Measurements from ENCODE around the gene PTPRG.

The PTPRG gene

GRCh38 chr3:61940236-61940635 is 378.9 kb downstream of the PTPRG start:
- in situ Hi-C loops (cut with HindIII; ENCODE audit: low pct_unique_long_range_greater_than_20kb, low sequenced_read_pairs), result no loop called here
- TF ChIP-seq JUND (IDR thresholded peaks at IDR 0.05; ENCODE audit: low read depth), result no peak
- no peak for DNase-seq (ENCODE audit: low read depth in 1 of 2, low spot score in 1 of 2)

GRCh38 chr3:61943975-61944374 is 382.6 kb downstream of the PTPRG start:
- no peak for DNase-seq (ENCODE audit: low read depth in 1 of 2, low spot score in 1 of 2)
- no peak for TF ChIP-seq JUND (IDR thresholded peaks at IDR 0.05; ENCODE audit: low read depth)
- in situ Hi-C loops (cut with HindIII; ENCODE audit: low pct_unique_long_range_greater_than_20kb, low sequenced_read_pairs), result no loop called here

DNA sequence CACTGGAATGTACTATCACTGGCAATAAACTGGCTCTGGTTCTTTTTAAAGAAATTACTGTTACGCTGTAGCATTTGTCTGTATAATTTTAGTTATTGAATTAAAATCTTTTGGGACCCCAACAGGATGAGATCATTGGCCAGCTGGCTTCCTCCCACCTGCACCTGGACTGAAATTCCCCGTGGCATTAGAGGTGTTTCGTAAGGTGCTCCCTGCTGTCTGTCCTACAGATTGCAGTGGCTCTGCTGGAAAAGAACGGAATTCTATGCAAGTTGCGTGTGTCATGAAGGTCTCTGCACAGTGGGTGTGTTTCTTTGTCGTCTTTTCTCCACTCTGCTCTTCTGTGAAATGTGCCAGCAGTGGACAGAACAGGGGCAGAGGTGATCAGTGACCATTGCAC is 383.4 kb downstream of the PTPRG start:
- DNase-seq (ENCODE audit: low read depth in 1 of 2, low spot score in 1 of 2), result no peak
- no peak for TF ChIP-seq JUND (IDR thresholded peaks at IDR 0.05; ENCODE audit: low read depth)
- in situ Hi-C loops (cut with HindIII; ENCODE audit: low pct_unique_long_range_greater_than_20kb, low sequenced_read_pairs), result no loop called here

DNA sequence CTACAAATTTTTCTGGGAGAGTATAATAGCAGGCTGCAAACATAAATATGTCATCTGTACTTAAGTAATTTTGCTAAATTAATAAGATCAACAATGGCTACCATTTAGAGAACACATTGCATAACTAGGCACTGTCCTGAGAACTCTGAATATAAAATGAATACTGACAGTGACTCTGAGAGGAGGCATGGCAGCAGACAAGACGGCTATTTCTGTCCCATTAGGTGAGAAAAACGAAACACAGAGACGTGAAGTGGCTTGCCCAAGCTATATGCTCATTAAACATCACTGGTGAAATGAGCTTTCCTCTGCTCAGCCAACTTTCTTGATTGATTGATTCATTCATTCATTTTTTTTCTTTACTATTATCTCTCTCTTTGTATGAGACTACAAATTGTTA is 384.3 kb downstream of the PTPRG start:
- in situ Hi-C loops (cut with HindIII; ENCODE audit: low pct_unique_long_range_greater_than_20kb, low sequenced_read_pairs), result no loop called here
- TF ChIP-seq JUND (IDR thresholded peaks at IDR 0.05; ENCODE audit: low read depth), result no peak

DNA sequence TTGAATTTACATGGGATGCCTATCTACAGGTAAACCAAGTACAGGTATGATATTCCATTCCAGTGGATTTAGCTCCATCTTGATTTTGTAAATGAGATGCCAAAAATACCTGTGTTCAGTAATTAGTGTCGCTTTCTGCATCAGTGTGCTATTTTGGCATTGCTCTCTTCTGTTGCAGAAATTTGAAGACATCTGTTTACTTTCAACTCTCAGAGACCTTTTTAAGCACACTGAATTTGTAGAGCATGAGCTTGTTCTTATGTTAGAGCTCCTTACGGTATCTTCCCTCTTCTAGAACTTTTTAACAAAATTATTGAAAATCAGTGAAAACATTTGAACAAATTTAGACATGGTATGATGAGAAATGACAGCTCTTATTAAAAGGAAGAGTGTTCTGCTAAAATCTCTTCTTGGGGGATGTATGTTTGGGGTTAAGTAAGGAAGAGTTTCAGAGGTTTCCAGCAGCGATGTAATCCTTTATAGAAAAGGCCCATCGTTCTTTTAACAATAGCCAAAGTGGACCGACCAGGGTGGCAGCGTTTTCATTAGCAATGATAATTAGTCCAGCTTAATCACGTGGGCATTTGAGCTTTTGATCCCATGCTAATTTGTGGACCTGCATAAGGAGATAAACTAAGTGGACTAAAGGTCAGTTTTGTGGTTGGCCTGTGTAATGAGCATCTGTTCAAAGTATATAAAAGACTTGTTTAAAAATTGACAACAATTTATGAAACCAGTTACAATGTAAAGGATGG is 385.4 kb downstream of the PTPRG start:
- no peak for DNase-seq (ENCODE audit: low read depth in 1 of 2, low spot score in 1 of 2)
- no peak for TF ChIP-seq JUND (IDR thresholded peaks at IDR 0.05; ENCODE audit: low read depth)
- in situ Hi-C loops (cut with HindIII; ENCODE audit: low pct_unique_long_range_greater_than_20kb, low sequenced_read_pairs), result no loop called here

More for the DNA sequence above, 384.3 kb downstream of the PTPRG start:
- no peak for DNase-seq (ENCODE audit: low read depth in 1 of 2, low spot score in 1 of 2)

- in situ Hi-C loops (cut with HindIII; ENCODE audit: low pct_unique_long_range_greater_than_20kb, low sequenced_read_pairs), result no loop called here
- DNase-seq (ENCODE audit: low read depth in 1 of 2, low spot score in 1 of 2), result no peak
- TF ChIP-seq JUND (IDR thresholded peaks at IDR 0.05; ENCODE audit: low read depth), result no peak
Observed at GRCh38 chr3:61947456-61947855, 386.1 kb downstream of the PTPRG start.

DNA sequence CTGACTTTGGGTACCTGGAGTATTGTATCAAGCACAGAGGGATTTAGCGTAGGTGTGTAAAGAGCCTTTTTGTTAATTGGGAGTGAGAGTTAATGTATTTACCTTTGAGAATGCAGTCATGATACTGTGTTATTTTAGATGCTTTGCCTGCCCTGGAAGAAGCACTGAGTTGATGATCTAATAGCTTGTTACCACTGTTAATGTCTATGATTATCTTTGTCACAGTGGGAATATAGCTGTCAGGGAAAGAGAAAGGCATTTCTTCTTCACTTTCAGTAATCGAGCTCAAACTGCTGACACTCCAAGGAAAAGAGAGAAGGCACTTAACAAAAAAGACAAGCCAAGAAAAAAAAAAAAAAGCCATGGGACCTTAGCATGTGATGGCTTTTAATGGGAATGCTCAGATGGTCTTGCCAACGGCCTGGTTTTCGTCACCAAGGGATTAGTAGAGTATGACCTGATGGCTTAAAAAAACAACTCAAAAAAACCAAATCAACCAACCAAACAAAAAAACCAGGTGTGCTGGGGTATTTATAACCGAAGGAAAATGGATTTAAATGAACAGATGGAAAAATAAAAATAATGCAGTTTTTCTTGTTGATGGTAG is 387.4 kb downstream of the PTPRG start:
- TF ChIP-seq JUND (IDR thresholded peaks at IDR 0.05; ENCODE audit: low read depth), result no peak
- in situ Hi-C loops (cut with HindIII; ENCODE audit: low pct_unique_long_range_greater_than_20kb, low sequenced_read_pairs), result no loop called here
- DNase-seq (ENCODE audit: low read depth in 1 of 2, low spot score in 1 of 2), result no peak

DNA sequence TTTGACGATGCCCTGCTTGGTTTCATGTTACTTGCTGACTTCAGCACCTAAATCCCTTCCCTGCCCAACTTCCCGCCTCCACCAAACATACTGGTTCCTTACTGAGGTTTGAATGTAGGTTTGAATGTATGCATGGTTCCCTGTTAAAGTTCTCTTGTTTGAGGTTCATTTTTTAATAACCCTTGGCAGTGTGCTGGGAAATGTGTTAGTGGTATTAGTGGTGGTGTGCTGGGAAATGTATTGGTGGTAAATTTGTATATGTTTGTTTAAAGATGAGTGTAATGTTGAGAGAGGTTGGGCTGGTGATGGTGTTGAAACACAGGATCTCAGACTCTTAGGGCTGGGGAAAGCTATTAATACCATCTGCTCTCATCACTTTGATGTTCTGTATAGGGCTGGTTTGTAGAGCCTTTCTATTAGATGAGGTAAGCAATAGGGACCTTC is 392.7 kb downstream of the PTPRG start:
- DNase-seq (ENCODE audit: low read depth in 1 of 2, low spot score in 1 of 2), result no peak
- no peak for TF ChIP-seq JUND (IDR thresholded peaks at IDR 0.05; ENCODE audit: low read depth)
- in situ Hi-C loops (cut with HindIII; ENCODE audit: low pct_unique_long_range_greater_than_20kb, low sequenced_read_pairs), result no loop called here

DNA sequence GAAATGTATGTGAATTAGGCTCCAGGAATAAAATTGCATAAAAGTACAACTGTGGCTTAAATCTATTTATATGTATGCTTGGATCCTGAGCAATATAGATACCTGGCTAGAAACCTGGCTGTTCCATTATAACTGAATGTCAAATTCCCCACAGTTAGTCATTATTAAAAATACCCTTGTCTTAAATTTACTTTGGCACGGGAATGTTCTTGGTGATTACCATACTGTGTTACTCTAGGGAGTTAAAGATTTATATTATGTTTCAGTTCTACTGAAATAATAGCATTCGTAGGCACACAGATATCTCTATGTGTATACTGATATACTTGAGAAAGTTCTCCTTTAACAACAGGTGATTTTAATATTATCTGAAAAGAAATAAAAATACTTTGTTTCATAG is 394.1 kb downstream of the PTPRG start:
- TF ChIP-seq JUND (IDR thresholded peaks at IDR 0.05; ENCODE audit: low read depth), result no peak
- DNase-seq (ENCODE audit: low read depth in 1 of 2, low spot score in 1 of 2), result no peak
- in situ Hi-C loops (cut with HindIII; ENCODE audit: low pct_unique_long_range_greater_than_20kb, low sequenced_read_pairs), result no loop called here

DNA sequence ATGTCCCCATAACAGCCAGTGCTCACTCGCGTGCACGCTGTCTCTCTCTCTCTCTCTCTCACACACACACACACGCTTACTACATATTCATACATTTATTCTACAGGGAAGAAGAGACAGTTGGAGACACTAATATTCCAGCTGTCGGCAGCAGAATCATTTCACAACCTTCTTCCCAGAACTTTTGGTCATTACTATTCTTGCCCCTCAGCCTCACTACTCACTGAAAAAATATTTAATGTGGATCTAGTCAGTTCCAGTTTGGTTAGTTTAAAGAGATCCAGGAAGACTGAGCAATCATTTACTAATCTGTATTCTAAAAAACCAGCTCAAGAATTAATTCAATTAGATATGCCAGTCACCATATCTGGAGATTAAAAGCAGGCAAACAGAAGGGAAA is 394.9 kb downstream of the PTPRG start:
- DNase-seq (ENCODE audit: low read depth in 1 of 2, low spot score in 1 of 2), result no peak
- in situ Hi-C loops (cut with HindIII; ENCODE audit: low pct_unique_long_range_greater_than_20kb, low sequenced_read_pairs), result no loop called here
- no peak for TF ChIP-seq JUND (IDR thresholded peaks at IDR 0.05; ENCODE audit: low read depth)

- no peak for DNase-seq (ENCODE audit: low read depth in 1 of 2, low spot score in 1 of 2)
- in situ Hi-C loops (cut with HindIII; ENCODE audit: low pct_unique_long_range_greater_than_20kb, low sequenced_read_pairs), result no loop called here
- no peak for TF ChIP-seq JUND (IDR thresholded peaks at IDR 0.05; ENCODE audit: low read depth)
Observed at GRCh38 chr3:61957259-61957658, 395.9 kb downstream of the PTPRG start.

DNA sequence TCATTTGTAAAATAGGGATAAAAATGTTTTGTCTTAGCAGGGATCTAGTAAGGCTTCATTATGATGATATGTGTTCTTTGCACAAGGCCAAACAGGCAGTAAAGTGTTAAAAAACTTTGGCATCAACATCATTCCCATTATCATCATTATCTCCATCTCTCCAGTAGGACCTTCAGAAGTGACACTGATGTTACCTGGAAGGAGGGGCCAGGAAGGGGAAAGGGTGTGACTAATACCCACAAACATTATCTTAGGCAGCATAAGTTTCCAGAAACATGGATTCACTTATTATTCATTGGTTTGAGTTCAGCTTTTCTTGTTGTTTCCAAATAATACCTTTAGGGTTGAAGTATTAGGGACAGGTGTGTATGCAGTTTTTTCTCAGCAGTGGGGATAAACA is 399.6 kb downstream of the PTPRG start:
- in situ Hi-C loops (cut with HindIII; ENCODE audit: low pct_unique_long_range_greater_than_20kb, low sequenced_read_pairs), result no loop called here
- TF ChIP-seq JUND (IDR thresholded peaks at IDR 0.05; ENCODE audit: low read depth), result no peak
- no peak for DNase-seq (ENCODE audit: low read depth in 1 of 2, low spot score in 1 of 2)

GRCh38 chr3:61961900-61962299 is 400.5 kb downstream of the PTPRG start:
- in situ Hi-C loops (cut with HindIII; ENCODE audit: low pct_unique_long_range_greater_than_20kb, low sequenced_read_pairs), result no loop called here
- no peak for TF ChIP-seq JUND (IDR thresholded peaks at IDR 0.05; ENCODE audit: low read depth)
- DNase-seq (ENCODE audit: low read depth in 1 of 2, low spot score in 1 of 2), result no peak

All from T47D (cell line).